HL-60/S4 (cell line): ENCODE results near the gene RALY.

Experiments
- in situ Hi-C: fragments of 300-500 bp; cut with MboI; formaldehyde crosslinking; loops from 2 replicates; pipeline ENCODE4 v1.14.3; 2022; ENCODE audit warnings: low sequenced_read_pairs

RALY gene

DNA sequence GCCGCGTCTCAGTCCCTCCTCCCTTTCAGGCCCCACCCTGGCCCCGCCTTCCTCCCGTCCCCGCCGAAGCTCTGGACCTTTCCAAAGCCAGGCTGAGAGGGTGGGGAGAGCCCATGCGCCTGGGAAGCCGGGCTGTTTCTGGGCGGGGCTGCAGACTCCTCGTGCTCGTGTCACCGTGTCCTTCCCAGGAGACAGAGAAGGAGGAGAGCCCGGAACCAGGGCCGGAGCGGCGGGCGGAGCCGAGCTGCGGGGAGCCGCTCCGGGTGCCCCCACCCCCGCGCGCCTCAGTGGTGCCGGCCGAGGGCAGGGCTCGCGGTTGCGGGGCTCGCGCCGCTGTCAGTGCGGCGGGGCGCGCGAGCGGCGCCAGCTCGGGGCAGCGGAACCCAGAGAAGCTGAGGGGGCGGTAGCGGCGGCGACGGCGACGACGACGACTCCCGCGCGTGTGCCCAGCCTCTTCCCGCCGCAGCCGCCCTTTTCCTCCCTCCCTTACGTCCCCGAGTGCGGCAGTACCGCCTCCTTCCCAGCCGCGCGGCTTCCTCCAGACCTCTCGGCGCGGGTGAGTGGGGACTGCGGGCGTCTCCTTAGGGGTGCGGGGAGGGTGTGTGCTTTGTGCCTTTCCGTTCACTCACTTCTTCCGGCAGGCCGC lies at the start of gene RALY:
RALY (plus strand) TSS at position 336 of the 646 bp plus-strand sequence. CDS start 78,164 bp downstream, outside the sequence.
- in situ Hi-C loops = no loop called here

DNA sequence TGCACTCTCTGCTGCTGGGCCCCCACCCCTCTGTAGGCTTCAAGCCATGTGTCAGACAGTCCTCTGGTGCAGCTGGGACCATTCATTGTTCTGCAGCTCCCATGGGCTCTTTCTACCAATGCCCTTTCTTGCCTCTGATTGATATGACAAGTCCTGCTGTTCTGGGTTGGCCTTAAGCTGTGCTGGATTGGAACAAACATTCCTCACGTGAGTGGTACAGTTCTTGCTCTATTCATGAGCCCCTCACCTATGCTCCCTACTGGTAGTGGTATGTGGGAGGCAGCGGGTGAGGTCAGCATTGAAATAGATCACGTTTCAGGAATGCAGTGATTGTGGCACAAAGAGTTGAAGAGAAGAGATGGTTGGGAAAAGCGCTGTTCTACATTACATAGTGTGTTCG lies 48.8 kb upstream of the RALY start:
- in situ Hi-C loops = loop anchor here (25.0 kb wide), 1 partner anchor 117 kb away; no protein-coding TSS in a partner anchor

DNA sequence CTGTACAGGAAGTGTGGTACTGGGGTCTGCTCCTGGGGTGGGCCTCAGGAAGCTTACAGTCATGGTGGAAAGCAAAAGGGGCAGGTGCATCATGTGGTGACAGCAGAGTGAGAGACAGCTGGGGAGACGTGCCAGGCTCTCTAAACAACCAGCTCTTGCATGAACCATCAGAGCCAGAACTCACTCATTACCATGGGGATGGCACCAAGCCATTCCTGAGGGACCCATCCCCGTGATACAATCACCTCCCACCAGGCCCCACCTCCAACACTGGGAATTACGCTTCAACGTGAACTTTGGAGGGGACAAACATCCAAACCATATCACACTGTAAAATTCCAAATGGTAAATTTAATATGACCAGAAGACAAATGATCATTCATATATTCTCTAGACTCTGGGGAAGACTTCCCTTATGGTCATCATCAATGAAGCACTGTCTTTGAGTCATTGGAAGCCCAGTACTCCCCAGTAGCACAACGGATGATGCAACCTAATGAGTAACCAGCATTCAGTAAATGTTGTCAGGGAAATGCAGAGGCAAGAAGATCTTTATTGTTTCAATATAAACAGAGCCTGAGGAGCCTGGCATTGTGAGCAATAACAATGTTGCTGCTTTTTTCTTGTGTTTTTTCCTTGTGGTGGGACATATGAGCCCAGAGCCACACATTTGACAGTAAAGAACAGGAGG lies 48.2 kb upstream of the RALY start:
- in situ Hi-C loops = loop anchor here (25.0 kb wide), 1 partner anchor 117 kb away; no protein-coding TSS in a partner anchor

DNA sequence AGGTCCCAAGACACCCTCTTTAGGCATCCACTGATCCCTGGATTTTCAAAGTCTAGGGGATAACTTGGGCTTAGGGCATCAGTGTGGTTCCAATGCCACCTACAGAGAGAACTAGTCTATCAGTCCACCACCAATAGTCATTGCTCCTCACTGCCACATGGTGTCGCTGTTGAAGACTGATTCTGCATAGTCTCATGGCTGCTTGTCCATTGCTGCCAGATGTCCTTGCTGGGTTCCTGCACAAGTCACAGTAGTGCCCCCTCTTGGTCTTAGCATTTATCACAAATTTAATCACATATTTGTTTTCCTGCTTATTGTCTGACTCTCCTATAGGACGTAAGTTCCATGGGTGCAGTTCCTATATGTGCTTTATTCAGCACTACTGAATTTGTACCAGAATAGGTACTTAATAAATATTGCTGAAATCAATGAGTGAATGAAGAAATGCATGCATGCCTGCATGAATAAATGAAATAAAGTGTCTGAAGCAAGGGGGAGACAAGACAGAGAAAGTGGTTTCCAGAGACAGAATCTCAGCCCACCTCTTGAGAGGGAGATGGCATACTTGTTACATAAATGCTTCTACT lies 45.9 kb upstream of the RALY start:
- in situ Hi-C loops = loop anchor here (25.0 kb wide), 1 partner anchor 114 kb away; no protein-coding TSS in a partner anchor

DNA sequence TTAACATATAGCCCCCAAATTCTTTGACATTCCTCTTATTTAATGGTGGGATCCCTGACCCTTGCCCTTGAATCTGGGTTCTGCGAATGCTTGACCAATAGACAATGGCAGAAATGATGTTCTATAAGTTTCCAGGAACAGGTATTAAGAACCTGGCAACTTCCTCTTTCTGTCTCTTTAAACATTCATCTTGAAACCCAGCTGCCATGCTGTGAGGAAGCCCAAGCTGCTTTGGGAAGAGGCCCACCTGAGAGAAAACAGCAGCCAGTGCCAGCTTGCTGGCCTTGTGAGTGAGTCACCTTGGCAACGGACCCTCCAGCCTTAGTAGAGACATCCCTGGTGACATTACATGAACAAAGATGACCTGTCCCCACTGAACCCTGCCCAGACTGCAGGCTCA lies 45.2 kb upstream of the RALY start:
- in situ Hi-C loops = loop anchor here (25.0 kb wide), 1 partner anchor 114 kb away; no protein-coding TSS in a partner anchor

DNA sequence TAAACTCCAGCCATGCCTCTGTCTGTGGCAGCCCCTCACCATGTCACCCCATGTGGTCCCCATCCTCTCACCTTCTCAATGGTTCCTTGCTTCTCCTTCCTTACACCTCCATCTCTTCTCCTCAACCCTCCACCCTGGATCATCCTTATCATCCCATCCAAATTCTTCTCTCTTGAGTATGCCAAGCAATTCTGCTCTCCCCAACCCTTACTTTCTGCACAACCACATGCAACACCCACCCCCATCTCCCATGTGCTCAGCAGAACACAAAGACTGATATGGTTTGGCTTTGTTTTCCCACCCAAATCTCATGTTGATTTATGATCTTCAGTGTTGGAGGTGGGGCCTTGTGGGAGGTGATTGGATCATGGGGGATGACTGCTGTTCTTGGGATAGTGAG lies 42.5 kb upstream of the RALY start:
- in situ Hi-C loops = no loop called here

DNA sequence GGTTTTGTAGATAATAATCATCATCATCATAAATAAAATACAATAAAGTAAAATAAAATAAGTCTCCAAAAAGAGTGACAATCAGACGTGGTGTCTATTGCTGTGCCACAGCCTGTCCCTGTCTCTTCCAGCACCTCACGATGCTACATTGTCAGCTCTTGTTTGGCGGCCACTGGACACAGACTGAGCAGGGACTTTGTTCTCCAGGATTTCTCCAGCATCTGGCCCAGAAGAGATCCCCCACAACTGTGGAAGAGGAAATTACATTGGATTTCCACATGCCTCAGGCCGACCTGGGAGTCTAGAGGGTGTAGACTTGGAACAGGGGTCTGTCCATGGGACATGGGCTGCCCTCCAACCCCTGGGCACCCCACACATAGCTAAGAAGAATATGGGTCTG lies 39.2 kb upstream of the RALY start:
- in situ Hi-C loops = no loop called here

DNA sequence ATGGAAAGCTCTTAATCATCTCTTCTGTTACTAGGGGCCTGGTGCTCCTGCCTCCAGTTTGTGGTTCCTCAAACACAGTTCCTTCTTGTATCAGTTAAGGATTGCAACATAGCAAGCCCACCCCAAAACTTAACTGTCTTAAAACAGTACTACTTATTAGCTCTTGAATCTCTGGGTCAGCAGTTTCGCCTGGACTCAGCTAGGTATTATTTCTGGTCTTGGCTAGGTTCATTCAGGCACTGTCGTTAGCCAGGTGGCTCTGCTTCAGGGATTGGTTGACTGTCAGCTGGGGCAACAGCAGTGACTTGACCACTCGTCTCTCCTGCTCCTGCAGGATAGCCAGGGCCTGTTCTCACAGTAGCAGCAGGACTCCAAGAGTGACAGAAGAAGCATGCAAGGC lies 30.0 kb upstream of the RALY start:
- in situ Hi-C loops = no loop called here

DNA sequence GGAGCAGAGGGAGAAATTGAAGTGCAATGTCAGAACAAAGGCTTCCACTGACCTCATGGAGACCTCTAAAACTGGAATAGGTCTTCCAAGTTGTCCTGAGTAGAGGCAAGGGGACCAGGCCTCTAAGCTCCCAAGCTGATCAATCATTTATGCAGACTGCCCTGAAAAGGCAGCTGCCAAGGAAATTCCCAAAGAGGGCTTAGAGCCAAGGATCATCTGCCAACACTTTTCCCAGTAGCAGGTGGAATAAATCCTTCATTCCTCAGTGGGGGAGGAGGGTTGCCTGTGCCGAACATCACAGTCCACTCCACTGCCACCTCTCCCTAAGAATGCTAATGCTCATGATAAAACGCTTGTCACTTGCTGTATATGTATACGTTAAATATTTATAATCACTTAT lies 29.3 kb upstream of the RALY start:
- in situ Hi-C loops = no loop called here

DNA sequence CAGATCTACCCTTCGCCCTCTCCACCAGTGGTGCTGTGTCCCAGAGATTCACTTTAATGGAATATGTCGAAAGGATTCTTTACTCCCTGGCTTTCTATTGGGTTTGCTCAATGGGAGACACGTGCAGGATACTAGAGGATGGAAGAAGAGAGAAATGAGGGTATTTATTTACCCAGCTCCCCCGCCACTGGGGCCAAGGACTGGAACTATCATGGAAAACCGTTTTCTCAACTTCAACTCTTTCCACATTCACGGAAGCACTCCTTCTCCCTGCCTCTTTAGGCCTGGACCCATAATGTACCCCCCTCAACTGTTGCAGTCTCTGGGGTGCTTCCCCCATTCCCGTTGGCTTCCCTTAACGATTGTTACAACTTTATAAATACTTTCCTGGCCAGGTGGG lies 26.6 kb upstream of the RALY start:
- in situ Hi-C loops = no loop called here

DNA sequence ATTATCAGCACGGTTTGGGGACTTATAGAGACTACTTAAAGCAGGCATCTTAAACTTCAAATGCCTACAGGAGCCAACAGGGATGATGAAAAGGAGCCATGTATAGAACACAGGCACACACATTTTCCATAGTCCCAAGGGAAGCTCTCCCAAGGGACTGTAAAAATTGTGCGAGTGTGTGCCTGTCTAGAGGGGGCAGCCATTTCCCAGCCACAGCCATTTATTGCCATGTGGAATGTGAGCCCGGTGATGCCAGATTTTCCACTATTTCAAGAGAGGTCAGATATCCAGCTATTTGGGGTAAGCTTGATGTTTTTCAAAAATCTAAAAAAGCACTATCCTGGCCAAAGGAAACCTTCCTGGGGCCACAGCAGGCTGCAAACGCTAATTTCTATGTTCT lies 24.1 kb upstream of the RALY start:
- in situ Hi-C loops = no loop called here

DNA sequence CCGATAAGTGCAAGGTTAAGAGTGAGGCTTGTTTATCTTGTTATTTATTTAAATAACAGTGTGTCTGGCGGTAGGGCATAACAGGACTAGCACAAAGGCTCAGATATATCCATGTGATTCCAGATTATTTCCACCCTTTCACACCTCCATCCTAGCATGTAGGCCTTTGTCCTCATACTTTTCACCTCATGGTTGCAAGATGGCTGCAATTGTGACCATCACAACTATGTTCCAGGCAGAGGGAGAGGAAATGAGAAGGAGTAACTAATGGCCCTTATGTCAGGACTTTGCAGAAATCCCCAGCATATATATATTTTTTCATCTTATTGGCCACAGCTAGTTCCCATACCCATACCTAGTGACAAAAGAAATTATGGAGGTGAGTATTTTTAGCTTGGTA lies 23.5 kb upstream of the RALY start:
- in situ Hi-C loops = no loop called here

DNA sequence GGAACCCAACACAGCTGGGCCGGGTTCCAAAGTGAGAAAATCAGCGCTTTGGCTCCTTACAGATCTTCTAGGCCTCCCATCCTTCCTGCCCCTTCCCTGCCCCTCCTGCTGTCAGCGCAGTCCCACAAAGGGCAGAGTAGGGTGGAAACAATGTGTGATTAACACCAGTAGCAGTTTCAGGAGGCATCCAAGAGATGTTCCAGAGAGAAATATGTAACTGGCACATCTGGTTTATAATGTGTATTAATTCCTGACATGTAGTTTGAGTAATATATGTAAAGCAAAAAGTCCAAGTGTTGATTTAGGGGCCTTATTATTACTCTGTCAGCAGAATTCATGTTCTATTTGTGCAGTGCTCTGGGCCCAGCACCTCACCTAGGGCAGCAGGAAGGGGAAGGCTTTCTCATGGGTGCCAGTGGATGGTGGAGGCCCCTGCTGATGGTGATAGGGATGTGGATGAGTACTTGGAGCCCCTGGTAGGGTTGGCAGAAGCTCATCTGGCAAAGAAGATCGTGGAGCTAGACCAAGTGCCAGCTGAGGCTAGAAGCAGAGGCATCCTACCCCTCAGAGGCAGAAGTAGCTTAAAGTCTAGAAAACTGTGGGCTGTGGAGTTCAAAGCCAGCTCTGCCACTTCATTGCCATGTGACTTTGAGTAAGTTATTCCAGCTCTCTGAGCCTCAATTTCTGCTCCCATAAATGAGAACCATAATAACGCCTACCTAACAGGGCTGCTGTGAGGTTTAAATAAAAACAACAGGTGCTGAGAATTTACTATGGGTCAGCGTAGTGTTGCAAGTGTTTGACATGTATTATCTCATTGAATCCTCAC lies 22.4 kb upstream of the RALY start:
- in situ Hi-C loops = no loop called here

DNA sequence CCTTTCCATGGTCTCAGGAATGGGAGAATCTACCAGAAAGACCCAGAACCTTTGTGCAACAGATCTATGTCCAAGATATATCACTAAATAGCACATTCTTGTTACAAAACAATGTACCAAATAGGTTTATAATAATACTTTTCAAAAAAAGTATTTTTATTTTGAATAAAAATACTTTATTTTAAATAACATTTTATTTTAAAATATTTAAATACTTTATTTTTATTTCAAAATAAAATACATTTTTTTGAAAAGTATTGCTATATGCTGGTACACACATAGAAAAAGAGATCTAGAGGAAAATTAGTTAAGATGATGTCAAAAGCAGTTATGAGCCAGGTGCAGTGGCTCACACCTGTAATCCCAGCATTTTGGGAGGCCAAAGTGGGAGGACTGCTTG lies 16.8 kb upstream of the RALY start:
- in situ Hi-C loops = no loop called here

DNA sequence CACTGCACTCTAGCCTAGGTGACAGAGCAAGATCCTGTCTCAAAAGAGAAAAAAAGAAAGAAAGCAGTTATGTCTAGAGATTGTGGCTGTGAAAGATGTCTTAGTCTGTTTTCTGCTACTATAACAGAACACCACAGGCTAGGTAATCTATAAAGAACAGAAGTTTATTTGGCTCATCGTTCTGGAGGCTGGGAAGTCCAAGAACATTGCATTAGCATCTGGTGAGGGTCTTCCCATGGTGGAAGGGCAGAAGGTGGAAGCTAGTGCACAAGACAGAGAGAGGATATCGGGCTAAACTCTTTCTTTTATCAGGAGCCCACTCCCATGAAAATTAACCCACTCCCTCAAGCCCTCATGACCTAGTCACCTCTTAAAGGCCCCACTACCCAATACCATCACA lies 16.2 kb upstream of the RALY start:
- in situ Hi-C loops = no loop called here

DNA sequence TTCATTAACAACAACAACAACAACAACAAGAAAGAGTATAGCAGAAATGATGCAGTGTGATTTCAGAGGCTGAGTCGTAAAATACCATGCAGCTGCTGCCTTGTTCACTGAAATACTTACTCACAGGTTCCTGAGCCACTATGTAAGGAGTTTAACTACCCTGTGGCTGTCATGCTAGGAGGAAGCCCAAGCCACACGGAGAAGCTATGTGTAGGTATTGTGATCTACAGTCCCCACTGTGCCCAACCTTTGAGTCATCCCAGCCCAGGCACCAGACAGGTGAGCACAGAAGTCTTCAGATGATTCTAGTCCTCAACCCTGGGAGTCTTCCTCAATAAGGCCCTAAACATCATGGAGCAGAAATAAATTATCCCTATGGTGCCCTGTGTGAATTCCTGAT lies 14.6 kb upstream of the RALY start:
- in situ Hi-C loops = no loop called here

DNA sequence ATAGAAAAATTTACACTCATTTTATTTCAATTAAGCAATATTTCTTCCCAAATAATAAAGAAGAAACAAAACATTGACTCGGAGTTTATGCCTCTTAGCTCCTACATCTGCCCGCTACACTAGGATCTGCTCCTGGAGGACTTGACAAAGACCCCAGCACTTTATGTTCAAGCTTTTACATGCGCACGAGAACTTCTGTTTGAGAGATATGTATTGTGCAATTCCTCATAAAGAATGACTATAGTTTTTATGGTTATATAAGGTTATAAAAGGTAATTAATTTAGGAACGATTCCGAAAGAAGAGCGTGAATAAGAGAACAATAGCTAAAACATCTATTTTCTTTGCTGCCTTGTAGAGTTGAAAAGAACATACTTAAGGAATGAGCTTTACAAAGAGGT lies 12.4 kb upstream of the RALY start:
- in situ Hi-C loops = no loop called here

DNA sequence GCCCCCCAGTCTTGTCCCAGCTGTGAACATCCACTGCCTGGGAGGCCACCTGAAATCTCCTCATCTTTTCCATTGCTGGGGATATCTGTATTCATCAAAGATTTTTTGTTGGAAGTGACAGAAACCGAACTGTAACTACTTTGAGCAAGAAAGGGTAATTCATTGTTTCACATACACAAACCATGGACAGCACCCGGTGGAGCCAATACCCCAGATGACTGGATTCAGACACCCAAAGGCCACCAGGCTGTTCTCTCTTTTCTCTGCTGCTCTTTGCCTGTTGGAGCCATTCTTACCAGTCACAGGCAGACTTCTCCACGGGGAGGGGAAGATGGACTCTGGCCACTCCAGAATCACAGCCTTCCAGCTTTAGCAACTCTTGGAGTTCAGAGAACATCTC lies 11.7 kb upstream of the RALY start:
- in situ Hi-C loops = no loop called here

DNA sequence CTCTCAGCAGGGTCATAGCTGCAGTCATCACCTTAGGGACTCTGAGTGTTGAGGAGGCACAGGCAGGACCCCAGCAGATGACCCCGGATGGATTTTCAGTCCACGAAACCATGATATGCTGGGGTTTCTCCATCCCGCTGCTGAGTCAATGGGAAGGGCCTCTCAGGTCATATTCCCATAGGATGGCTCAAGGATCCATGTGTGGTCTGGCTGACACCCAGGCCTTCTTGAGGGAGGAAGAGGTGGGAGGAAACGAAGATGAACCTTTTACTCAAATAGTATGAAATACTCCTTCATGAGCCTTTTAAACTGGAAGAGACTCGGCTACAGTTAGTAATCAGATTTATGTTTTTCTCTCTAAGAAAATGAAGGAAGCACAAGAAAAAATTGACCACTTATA lies 10.3 kb upstream of the RALY start:
- in situ Hi-C loops = no loop called here

DNA sequence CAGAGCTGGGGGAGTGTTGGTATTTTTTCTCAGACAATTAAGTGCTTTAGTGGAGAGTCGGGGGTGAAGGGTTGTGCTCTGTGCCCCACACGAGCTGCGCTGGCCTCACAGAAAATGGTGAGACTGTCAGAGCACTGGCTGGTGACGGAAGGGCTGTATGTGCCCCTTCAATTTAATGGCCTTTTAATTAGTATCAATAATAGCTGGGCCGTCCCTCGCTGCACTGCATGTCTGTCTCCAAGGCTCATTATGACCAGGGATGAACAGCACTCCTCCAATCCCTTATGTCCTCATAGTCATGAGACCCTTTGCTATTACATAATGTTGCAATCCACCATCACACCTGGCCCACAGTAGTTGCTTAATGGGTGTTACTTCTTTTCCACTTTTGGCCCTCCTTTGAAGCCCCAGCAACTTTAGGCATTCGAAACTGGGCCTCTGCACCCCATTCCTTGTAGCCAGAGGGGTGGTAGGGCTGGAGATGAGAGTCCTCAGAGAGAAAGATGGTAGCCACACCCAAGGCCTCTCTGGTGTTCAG lies 9.5 kb upstream of the RALY start:
- in situ Hi-C loops = no loop called here

DNA sequence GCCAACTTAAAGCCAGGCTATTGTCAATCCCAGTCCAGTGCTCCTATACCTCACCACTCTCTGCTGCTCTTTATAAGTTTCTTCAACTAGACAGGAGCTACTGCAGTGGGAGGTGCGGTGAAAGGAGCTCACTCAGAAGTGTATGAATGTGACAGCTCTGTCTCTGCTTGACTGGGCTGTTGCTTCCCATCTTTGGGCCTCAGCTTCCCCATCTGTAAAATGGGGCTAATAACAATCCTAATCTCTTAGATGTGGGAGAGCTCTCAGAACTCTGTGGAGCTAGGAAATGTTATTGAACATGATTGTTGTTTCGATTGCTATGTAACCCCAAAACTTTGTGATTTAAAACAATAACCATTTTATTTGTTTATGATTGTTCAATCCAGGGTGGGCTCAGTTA lies 8.4 kb upstream of the RALY start:
- in situ Hi-C loops = no loop called here
